ENCODE data around the gene LINC00632. TPM values are rescaled to one million over a fixed set of nuclear protein-coding genes. Genes with fewer than 3 reads are reported as not detected.
"Not testable (repeated sequence)": the region's sequence is repeated elsewhere in the genome, so short reads cannot be mapped to it uniquely, and the experiment has no call there.

The LINC00632 gene
- polyA plus RNA-seq (2012; ENCODE audit: low read depth, missing spikeins): 0.04 TPM

DNA sequence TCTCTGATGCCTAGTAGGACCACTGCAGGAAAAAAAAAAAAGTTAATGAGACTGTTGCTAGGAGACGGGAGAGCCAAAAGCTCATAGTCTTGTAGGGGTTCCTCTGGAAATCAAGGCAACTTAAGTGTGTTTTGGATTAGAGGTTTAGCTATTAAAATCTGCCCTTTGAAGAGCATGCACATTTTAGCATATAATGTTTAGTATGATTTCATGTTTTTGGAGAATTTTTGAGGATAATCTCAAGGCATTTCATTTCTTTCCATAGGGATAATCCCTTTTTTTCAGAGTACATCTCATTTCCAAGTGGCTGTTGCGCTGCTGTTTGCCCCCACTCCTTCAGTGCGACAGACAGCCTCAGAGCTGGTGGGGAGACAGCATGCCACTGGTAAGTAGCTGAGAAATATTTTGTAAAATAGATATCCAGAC, at the start of gene LINC00632:
Gene LINC00632 (plus strand): TSS at position 339 of the 426 bp plus-strand sequence.
- no peak for TF ChIP-seq TAF1 (IDR thresholded peaks at IDR 0.05; ENCODE audit: low read depth, low read length)
- no peak for TF ChIP-seq POU2F2 (IDR thresholded peaks at IDR 0.05; ENCODE audit: low read depth, low read length)
- TF ChIP-seq PAX5 (IDR thresholded peaks at IDR 0.05; ENCODE audit: insufficient read depth, low read length, severe bottlenecking): no peak
- TF ChIP-seq SPI1 (IDR thresholded peaks at IDR 0.05; ENCODE audit: low read depth, low read length): no peak
- no peak for TF ChIP-seq POLR2AphosphoS5 (IDR thresholded peaks at IDR 0.05; ENCODE audit: low read depth, low read length)
- no peak for TF ChIP-seq POLR2A (IDR thresholded peaks at IDR 0.05; ENCODE audit: low read depth, low read length)
- DNase-seq (ENCODE audit: insufficient read length, low spot score): no peak
- FAIRE-seq: no peak

DNA sequence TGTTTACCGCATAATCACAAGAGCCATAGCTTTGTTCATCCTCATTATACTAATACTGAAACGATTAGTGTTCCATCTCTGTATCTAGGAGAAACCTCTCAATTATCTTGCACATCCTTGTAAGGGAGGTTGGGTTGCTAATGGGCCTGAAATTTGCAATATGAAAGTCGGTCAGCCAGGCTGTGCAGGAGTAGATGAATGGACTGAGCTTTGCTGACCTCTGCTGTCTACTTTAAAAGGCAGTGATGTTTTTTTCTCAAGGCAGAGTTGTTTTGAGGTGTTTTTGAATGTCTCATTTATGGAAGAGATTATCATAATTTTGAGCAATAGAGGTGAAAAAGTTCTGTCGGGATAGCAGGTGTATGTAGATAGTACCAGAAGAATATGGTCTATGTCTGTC, 47.9 kb upstream of the LINC00632 start:
- TF ChIP-seq POU2F2 (IDR thresholded peaks at IDR 0.05; ENCODE audit: low read depth, low read length): no peak
- no peak for TF ChIP-seq TAF1 (IDR thresholded peaks at IDR 0.05; ENCODE audit: low read depth, low read length)
- no peak for TF ChIP-seq SPI1 (IDR thresholded peaks at IDR 0.05; ENCODE audit: low read depth, low read length)
- no peak for TF ChIP-seq PAX5 (IDR thresholded peaks at IDR 0.05; ENCODE audit: insufficient read depth, low read length, severe bottlenecking)
- no peak for TF ChIP-seq POLR2A (IDR thresholded peaks at IDR 0.05; ENCODE audit: low read depth, low read length)
- no peak for TF ChIP-seq POLR2AphosphoS5 (IDR thresholded peaks at IDR 0.05; ENCODE audit: low read depth, low read length)
- FAIRE-seq: no peak
- DNase-seq (ENCODE audit: insufficient read length, low spot score): no peak

DNA sequence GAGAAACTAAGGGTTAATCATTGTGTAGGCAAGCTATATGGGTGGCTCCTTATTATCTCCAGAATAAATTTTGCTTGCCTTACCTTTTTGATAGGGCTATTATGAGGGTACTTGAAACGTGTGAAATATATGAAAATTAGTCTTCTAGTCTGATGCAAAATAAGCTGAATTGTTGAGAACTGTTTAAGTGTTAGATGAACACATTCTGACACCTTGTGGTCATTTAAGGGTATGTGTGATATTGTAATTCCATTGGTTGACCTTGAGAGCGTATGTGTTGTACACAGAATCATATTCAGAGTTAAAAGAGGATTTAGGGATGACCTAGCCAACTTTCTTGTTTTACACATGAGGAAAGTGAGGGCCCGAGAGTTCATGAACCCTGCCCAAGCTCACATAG, 44.6 kb upstream of the LINC00632 start:
- TF ChIP-seq PAX5 (IDR thresholded peaks at IDR 0.05; ENCODE audit: insufficient read depth, low read length, severe bottlenecking) (no peak), SPI1 (IDR thresholded peaks at IDR 0.05; ENCODE audit: low read depth, low read length) (no peak), POLR2A (IDR thresholded peaks at IDR 0.05; ENCODE audit: low read depth, low read length) (no peak), TAF1 (IDR thresholded peaks at IDR 0.05; ENCODE audit: low read depth, low read length) (no peak), POU2F2 (IDR thresholded peaks at IDR 0.05; ENCODE audit: low read depth, low read length) (no peak), POLR2AphosphoS5 (IDR thresholded peaks at IDR 0.05; ENCODE audit: low read depth, low read length) (no peak)
- no peak for DNase-seq (ENCODE audit: insufficient read length, low spot score)
- FAIRE-seq: no peak

GRCh38 chrX:140672840-140673731, 36.5 kb upstream of the LINC00632 start:
- TF ChIP-seq SPI1 (IDR thresholded peaks at IDR 0.05; ENCODE audit: low read depth, low read length) (no peak), POU2F2 (IDR thresholded peaks at IDR 0.05; ENCODE audit: low read depth, low read length) (no peak), TAF1 (IDR thresholded peaks at IDR 0.05; ENCODE audit: low read depth, low read length) (no peak), POLR2AphosphoS5 (IDR thresholded peaks at IDR 0.05; ENCODE audit: low read depth, low read length) (no peak), PAX5 (IDR thresholded peaks at IDR 0.05; ENCODE audit: insufficient read depth, low read length, severe bottlenecking) (no peak), POLR2A (IDR thresholded peaks at IDR 0.05; ENCODE audit: low read depth, low read length) (no peak)
- FAIRE-seq: no peak
- DNase-seq (ENCODE audit: insufficient read length, low spot score): no peak

DNA sequence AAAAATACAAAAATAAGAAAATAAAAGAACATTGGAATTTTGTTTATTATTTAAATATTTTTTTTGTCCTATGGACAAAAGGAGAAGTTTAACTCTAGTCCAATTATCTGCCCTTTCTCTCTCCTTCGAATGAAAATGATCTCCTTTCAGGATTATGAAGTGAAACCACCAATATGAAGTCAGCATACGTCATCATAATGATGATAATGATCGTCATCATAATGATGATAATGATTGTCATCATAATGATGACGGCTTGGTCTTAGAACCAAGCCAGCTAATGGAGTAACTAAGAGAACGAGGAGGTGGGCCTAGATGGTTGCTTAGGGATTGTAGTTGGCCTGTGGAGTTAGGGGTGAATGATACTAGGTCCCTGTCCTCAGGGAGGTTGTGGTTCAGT, 21.9 kb upstream of the LINC00632 start:
- no peak for DNase-seq (ENCODE audit: insufficient read length, low spot score)
- no peak for FAIRE-seq
- TF ChIP-seq POLR2AphosphoS5 (IDR thresholded peaks at IDR 0.05; ENCODE audit: low read depth, low read length) (no peak), POU2F2 (IDR thresholded peaks at IDR 0.05; ENCODE audit: low read depth, low read length) (no peak), SPI1 (IDR thresholded peaks at IDR 0.05; ENCODE audit: low read depth, low read length) (no peak), TAF1 (IDR thresholded peaks at IDR 0.05; ENCODE audit: low read depth, low read length) (no peak), POLR2A (IDR thresholded peaks at IDR 0.05; ENCODE audit: low read depth, low read length) (no peak), PAX5 (IDR thresholded peaks at IDR 0.05; ENCODE audit: insufficient read depth, low read length, severe bottlenecking) (no peak)

DNA sequence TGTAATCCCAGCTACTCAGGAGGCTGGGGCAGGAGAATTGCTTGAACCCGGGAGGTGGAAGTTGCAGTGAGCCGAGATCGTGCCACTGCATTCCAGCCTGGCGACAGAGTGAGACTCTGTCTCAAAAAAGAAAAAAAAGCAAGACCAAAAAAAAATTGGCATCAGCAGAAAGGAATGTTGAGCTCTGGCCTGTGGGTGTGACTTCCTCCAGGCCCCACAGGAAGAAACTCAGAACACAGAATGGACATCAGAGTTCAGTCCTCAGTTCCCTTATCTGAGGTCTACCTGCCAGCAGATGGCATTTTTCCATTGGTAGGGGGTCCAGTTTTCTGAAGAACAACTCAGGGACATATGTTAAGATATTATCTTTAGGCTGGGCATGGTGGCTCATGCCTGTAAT, 18.0 kb upstream of the LINC00632 start:
- DNase-seq (ENCODE audit: insufficient read length, low spot score); FAIRE-seq: not testable (repeated sequence)

- no peak for TF ChIP-seq TAF1 (IDR thresholded peaks at IDR 0.05; ENCODE audit: low read depth, low read length)
- no peak for TF ChIP-seq POLR2AphosphoS5 (IDR thresholded peaks at IDR 0.05; ENCODE audit: low read depth, low read length)
- no peak for TF ChIP-seq PAX5 (IDR thresholded peaks at IDR 0.05; ENCODE audit: insufficient read depth, low read length, severe bottlenecking)
- TF ChIP-seq POLR2A (IDR thresholded peaks at IDR 0.05; ENCODE audit: low read depth, low read length): no peak
- no peak for DNase-seq (ENCODE audit: insufficient read length, low spot score)
- no peak for FAIRE-seq
Observed at GRCh38 chrX:140697618-140698017, 11.9 kb upstream of the LINC00632 start.

DNA sequence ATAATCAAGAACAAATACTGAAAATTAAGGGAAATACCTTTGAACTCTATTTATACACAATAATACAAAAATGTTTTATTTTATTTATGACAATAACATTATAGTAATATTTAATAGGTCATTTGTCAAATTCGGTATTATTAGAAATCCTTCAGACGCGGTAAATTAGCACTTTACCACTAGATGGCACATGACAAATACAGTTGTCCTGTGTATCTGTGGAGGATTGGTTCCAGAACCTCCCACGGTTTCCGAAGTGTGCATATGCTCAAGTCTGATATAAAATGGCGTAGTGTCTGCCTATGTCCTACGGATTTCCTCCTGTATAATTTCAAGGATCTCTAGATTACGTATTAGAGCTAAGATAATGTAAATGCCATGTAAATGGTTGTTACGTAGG, 8.1 kb upstream of the LINC00632 start:
- TF ChIP-seq POLR2A (IDR thresholded peaks at IDR 0.05; ENCODE audit: low read depth, low read length) (no peak), PAX5 (IDR thresholded peaks at IDR 0.05; ENCODE audit: insufficient read depth, low read length, severe bottlenecking) (no peak), POU2F2 (IDR thresholded peaks at IDR 0.05; ENCODE audit: low read depth, low read length) (no peak), TAF1 (IDR thresholded peaks at IDR 0.05; ENCODE audit: low read depth, low read length) (no peak), SPI1 (IDR thresholded peaks at IDR 0.05; ENCODE audit: low read depth, low read length) (no peak), POLR2AphosphoS5 (IDR thresholded peaks at IDR 0.05; ENCODE audit: low read depth, low read length) (no peak)
- DNase-seq (ENCODE audit: insufficient read length, low spot score) (no peak), FAIRE-seq (peak; percentile 78)

DNA sequence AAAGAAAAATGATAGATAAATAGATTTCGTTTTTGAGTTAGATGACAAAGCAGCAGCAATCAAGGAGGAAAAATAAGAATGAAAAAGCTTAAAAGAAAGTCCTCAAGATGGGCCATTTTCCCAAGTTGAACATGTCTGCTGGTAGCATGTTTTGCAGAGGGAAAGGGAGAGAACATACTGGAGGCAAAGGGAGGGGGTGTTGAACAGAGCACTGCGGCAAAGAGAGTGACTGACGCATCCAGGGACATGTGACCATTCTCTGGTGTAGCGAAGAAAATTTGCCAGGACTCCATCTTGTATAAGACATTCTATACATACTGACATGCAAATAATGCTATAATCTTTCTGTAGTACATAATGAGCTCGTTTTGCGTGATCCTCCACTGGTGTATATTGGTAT, 1.2 kb downstream of the LINC00632 start:
- no peak for DNase-seq (ENCODE audit: insufficient read length, low spot score)
- FAIRE-seq: no peak
- TF ChIP-seq POU2F2 (IDR thresholded peaks at IDR 0.05; ENCODE audit: low read depth, low read length): no peak
- TF ChIP-seq PAX5 (IDR thresholded peaks at IDR 0.05; ENCODE audit: insufficient read depth, low read length, severe bottlenecking): no peak
- no peak for TF ChIP-seq SPI1 (IDR thresholded peaks at IDR 0.05; ENCODE audit: low read depth, low read length)
- no peak for TF ChIP-seq POLR2AphosphoS5 (IDR thresholded peaks at IDR 0.05; ENCODE audit: low read depth, low read length)
- no peak for TF ChIP-seq POLR2A (IDR thresholded peaks at IDR 0.05; ENCODE audit: low read depth, low read length)
- no peak for TF ChIP-seq TAF1 (IDR thresholded peaks at IDR 0.05; ENCODE audit: low read depth, low read length)

DNA sequence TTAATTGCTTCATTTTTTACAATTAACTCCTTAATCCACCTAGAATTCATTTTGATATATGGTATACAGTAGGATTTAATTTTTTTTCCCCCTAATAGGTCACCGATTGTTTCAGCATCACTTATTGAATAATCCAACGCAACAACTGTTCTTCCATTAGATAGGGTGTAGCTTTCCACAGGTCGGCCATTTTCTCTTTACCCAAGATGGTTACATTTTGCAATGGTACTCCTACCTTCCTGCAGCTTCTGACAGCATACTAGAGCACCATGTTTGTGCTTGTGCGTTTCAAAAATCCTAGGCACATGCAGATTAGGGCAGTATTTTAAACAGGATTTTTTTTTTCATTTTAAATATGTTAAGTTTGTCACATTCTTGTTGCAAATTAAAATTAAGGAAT, 2.3 kb downstream of the LINC00632 start:
- TF ChIP-seq SPI1 (IDR thresholded peaks at IDR 0.05; ENCODE audit: low read depth, low read length) (no peak), POLR2A (IDR thresholded peaks at IDR 0.05; ENCODE audit: low read depth, low read length) (no peak), POLR2AphosphoS5 (IDR thresholded peaks at IDR 0.05; ENCODE audit: low read depth, low read length) (no peak), PAX5 (IDR thresholded peaks at IDR 0.05; ENCODE audit: insufficient read depth, low read length, severe bottlenecking) (no peak), TAF1 (IDR thresholded peaks at IDR 0.05; ENCODE audit: low read depth, low read length) (no peak), POU2F2 (IDR thresholded peaks at IDR 0.05; ENCODE audit: low read depth, low read length) (no peak)
- no peak for FAIRE-seq

More for the DNA sequence above, 2.3 kb downstream of the LINC00632 start:
- no peak for DNase-seq (ENCODE audit: insufficient read length, low spot score)

All from GM12891 (cell line).